HG02885 (cell line): ENCODE data around the gene ATP8B4.
"Not testable (repeated sequence)": the region's sequence is repeated elsewhere in the genome, so short reads cannot be mapped to it uniquely, and the experiment has no call there.

Experiments used
- ATAC-seq: cut with Tn5 transposase; IDR thresholded peaks from one replicate; pipeline ENCODE4 v1.9.1; 2021; ENCODE audit warnings: mild to moderate bottlenecking; ENCODE audit not compliant: unreplicated experiment, poor library complexity

Gene ATP8B4

DNA sequence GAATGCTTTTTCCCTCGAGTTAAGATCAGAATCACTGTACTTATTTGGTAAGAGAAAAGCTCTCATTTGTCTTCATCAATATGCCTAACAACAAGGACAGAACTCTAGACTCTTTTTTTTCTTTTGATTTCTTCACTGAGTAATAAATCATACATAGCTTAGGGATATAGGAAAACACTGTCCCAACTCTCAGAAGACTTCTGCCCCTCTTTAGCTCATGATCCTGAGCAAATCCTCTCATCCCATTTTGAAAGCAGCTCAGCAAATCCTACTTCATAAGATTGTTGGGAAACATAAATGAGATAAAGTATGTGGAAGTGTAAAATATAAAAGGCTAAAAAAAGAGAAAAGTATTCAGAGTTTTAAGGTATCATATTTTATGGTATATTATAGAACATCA, 141.7 kb downstream of the ATP8B4 start:
- no peak for ATAC-seq

GRCh38 chr15:49964551-49964950, 154.5 kb downstream of the ATP8B4 start:
- ATAC-seq: no peak

DNA sequence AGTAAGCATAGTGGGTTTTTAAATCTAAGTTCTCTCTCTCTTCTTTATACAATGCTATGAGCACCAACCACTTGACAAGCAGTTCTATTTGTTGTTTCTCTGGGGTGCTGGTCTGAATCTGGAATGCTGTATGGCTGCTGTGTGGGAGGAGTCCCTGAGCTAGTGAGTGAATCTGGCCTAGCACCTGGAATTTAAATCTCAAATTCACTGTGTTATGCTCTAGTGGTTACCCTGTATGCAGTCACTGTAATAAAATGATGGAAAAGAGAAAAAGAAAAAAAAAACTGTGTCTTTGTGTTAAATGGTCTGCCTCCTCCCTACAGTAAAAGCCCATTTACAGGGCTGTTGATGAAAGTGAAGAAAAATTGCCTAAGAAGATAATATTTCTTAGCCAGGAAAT, 155.0 kb downstream of the ATP8B4 start:
- no peak for ATAC-seq

DNA sequence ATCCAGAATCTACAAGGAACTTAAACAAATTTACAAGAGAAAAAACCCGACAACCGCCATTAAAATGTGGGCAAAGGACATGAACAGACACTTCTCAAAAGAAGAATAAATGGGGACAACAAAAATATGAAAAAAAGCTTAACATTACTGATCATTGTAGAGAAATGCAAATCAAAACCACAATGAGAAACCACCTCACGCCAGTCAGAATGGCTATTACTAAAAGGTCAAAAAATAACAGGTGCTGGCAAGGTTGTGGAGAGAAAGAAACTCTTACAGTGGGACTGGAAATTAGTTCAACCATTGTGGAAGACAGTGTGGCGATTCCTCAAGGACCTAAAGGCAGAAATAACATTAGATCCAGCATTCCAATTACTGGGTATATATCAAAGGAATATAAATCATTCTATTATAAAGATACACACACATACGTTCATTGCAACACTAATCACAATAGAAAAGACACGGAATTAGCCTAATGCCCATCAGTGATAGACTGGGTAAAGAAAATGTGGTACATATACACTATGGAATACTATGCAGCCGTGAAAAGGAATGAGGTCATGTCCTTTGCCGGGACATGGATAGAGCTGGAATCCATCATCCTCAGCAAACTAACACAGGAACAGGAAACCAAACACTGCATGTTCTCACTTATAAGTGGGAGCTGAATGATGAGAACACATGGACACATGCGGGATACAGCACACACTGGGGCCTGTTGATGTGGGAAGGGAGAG, 155.8 kb downstream of the ATP8B4 start:
- not testable (repeated sequence) for ATAC-seq

DNA sequence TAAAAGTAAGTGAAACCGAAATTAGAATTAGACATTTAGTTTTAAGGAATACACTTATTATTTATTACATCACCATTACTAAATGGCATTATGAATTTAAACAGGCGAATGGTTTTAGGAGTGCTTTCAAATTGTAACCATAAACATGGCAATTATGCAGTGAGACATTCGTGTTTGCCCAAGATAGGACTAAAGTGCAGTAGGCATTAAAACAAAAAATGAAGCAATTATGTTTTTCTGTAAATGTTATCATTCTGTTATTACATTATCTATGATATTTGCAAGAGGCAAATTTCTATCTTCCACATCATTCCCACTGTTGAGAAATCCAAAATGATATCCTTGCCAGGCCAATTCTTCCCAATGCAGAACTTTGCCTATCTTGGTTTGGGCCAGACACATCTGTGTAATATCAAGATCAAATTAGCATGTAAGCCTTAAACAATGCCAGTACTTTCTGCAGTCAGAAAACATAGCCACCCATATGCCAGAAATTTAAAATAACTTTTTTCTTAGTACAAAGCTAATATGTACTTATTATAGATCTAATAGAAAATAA, 156.9 kb downstream of the ATP8B4 start:
- no peak for ATAC-seq

DNA sequence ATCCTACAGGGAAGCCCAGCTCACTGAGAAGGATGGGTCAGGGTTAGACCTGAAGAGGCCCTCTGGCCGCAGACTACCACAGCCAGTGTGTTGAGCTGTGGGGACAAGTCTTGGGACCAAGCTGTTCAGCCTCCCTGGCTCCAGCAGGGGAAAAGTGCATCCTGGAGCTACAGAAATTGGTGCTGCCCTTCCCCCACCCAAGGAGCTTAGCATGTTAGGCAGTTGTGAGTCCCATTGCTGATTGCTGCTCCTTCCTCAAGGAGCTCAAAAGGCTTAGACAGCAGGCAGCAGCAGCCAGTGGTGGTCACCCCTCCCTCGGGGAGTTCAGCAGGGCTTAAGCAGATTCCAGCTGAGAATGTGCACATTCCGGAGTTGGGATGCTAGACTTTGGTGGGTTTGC, 165.6 kb downstream of the ATP8B4 start:
- no peak for ATAC-seq

DNA sequence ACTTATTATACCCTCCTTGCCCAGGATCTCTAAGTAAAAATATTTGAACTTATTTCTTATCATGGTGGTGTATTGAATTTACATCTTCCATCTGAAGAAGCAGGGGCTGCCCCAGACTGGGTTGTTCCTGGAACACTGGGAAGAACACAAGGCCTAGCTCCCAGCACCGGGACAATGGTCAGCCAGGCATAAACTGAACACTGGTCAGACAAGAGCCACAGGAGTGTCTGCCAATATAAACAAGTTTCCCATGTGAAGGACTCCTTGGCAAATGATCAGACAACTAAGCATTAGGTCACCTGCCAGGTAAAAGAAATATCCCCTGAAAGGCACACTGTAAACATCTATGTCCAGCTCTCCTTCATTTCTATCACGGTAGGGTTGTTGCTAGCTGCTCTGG, 172.4 kb downstream of the ATP8B4 start:
- ATAC-seq: no peak

GRCh38 chr15:49934487-49934886, 184.5 kb downstream of the ATP8B4 start:
- no peak for ATAC-seq

DNA sequence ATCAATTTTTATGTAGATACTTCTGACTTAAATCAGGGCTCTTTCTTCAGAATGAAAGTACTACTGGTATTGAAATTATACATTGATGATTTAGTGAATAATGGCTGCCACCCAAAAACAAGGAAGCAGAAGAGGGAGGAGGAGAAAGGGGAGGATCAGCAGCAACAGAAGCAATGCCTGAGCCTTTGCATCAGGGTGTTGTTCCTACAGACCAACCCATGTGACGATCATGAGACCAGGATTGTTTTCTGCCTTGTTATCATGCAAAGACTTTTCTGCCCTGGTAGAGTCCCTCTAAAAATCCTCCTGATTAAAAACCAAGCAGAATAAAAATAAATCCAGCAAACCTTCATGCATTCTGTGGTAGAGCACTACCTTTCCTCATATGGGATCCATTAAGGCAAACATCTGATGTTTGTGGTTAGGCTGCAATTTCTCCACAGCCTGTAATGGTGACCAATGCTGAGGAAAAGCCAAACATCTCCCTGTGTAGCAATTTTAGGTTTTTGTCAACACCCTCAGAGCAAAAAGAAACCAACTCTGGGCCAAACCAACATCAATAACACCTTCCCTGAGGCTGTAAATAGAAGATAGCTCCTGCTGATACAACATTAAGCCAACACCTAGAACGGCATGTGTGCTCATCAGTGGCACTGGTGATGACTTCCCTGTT, 191.7 kb downstream of the ATP8B4 start:
- no peak for ATAC-seq

DNA sequence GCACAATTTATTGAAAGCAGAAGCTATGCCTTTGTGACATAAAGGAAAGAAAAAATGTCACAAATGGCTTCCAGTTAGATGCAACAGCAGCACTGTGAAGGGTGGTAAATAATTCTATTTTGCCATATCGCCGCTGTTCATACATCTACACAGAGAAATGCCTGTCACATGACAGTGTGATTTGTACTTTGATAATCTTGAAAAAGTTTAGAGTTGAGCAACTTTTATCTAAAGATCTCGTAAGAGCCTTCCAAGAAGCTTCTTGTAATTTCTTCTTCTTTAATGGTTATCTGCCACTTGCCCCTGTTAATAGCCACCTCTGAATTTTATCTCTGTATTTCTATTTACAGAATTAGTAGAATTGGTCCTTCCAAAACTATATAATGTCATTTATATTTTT, 192.3 kb downstream of the ATP8B4 start:
- ATAC-seq: no peak

GRCh38 chr15:49923671-49924070, 195.4 kb downstream of the ATP8B4 start:
- no peak for ATAC-seq

DNA sequence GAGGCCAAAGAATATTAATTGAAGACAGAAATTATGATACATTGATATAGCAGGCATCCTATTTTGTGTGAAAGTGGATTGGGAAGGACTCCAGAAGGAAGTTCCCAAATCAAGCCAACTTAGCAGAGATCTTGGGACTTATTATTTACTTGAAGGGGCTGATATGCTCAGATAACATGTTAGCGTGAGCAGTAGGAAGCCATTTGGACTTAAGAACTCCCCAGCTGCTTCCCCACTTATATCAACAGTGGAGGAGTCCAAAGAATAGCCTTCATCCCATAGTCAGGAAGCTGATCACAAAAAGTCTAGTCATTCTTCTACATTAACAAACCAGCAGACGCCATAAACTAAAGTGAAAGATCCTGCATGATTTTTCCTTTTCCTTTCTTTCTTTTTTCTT, 200.0 kb downstream of the ATP8B4 start:
- ATAC-seq: no peak

DNA sequence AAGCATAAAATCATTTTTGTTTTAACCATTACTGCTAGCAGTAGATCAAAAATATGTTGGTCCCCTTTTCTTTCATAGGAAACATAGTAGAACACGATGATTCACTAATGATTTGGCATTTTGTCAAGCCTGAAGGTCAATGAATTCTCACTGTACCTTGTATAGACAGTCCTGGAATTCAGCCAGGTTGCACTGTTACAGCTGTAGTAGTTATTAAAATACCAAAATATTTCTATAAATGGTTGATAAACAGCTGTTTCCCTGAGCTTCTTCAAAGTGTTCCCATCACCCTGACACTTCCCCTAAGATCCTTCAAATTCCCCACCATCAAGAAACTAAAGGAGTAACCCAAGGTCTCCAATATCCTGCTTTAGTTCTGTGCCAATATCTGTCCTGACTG, 200.9 kb downstream of the ATP8B4 start:
- ATAC-seq: no peak

DNA sequence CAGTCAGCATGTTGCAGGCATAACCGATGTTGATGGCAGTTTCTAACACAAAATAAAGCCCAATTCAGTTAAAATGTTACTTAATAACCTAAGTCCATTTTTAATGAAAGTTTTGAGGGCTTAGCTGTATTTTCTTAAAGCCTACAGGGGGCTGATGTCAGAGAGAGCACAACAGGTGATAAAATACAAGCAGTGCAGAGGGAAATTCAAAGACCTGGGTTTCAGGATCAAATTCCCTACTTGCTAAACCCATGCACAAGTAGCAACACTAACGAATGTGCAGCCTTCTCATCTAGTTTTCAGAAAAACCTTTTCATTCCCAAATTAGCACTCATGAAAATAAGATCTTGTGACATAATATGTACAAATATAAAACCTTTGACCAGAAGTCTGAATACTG, 202.0 kb downstream of the ATP8B4 start:
- no peak for ATAC-seq

GRCh38 chr15:49915822-49916221, 203.2 kb downstream of the ATP8B4 start:
- ATAC-seq: no peak

GRCh38 chr15:49908933-49909295, 210.1 kb downstream of the ATP8B4 start:
- no peak for ATAC-seq

DNA sequence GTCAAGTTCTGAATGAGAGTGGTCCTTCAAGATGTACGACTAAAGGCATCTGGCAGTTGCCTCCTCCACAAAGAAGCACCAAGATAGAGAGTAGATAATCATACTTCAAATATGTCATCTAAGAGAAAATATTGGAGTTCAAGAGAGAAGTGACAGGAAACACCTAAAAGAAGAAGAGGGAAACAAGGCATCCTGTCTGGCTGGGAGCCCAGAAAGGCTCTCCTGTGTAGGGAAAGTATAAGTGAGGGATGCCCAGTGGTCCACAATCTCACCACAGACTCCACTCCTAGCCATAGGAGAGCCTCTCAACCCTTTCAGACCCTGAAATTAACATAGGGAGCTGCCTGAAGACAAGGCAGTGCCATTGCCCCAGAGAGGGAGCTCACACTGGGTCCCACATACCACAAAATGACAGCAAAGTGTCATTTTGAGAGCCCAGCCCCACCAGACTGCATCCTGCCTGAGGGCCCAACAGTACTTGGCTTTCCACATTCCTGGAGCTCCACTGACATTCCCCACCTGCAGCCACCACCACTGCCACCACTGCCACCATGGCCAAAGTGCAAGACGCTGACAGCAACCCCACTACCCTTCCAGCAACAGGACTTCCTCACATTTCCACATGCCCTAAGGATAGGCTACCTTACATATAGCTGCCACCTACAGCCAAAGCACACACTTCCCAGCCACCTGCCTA, 210.6 kb downstream of the ATP8B4 start:
- no peak for ATAC-seq

DNA sequence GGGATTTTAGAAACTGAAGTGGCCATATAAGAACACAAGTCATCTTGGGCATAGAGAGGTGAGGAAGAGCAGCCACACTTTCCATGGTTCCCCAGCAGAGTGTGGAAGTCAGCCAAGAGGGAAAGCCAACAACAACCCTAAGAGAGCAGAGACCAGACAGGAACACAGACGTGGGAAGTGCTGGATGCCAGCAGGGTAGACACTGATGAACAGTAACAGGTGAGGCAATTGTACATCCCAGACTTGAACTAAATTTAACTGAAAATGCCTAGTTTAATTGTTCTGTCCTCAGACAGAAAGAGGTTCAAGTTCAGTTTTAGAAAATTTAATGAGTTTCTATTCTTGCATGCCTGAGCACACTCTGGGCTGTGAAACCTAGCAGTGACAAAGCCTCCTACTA, 212.1 kb downstream of the ATP8B4 start:
- ATAC-seq: no peak

DNA sequence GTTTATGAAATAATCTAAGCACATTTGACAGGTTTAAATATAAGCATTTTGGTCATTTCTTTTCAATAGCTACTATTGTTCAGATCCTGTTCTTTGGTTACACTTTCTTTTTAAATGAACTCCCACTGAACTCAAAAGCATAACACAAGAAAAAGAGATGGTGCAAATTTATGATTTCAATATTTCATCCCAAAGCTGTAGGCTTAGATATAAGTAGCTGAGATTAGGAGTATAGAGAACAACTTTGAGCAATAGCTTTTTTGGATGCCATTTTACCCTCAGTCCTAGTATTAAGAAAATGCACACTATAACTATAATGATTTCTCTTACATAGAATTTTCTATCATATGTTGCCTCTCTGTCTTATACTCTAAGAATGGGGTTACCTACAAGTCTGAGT, 213.8 kb downstream of the ATP8B4 start:
- no peak for ATAC-seq

GRCh38 chr15:49904296-49904695, 214.7 kb downstream of the ATP8B4 start:
- ATAC-seq: no peak
